ENCODE data around the gene FBXL2. TPM values are rescaled to one million over a fixed set of nuclear protein-coding genes. Genes with fewer than 3 reads are reported as not detected.
A peak's percentile ranks its signal among the peaks of the same experiment; 100 is the strongest.

The FBXL2 gene
- total and polyA plus RNA-seq, 2 of the 4 experiments (the other 2 are of a cell fraction), result 15.8 to 21.0 TPM

GRCh38 chr3:33315826-33316225, 38.6 kb downstream of the FBXL2 start:
- no peak overlapping the region for H4K91ac ChIP-seq (ENCODE audit: insufficient read depth, low read depth, low read length)
- 0 out of 2 replicates have a peak, but pooled peaks cover 2% of the 10 kb centered on the region for H4K20me1 ChIP-seq (ENCODE audit: insufficient read depth, low read length)
- H3K4me2 ChIP-seq (ENCODE audit: low read depth, low read length), result no peak overlapping the region
- no peak overlapping the region for H3K14ac ChIP-seq (replicated peaks; ENCODE audit: low read depth, low read length)
- no peak overlapping the region for H2BK20ac ChIP-seq (ENCODE audit: low read depth, low read length)
- H3K56ac ChIP-seq (ENCODE audit: extremely low read depth, insufficient read depth, low read length), result no peak overlapping the region
- no peak overlapping the region for H2BK120ac ChIP-seq (ENCODE audit: low read depth, low read length)
- TF ChIP-seq ELK1 (IDR thresholded peaks at IDR 0.05; ENCODE audit: borderline replicate concordance, low read depth, low read length) (no peak), CEBPB (IDR thresholded peaks at IDR 0.05; ENCODE audit: low read depth, low read length) (peak; percentile 19; the same call in 1 of the 2 replicates)
- no peak overlapping the region for H3K23ac ChIP-seq (ENCODE audit: low read depth, low read length)
- peaks cover 2% of the 10 kb centered on the region; the same call in 1 of the 2 replicates for H3K36me3 ChIP-seq (ENCODE audit: control insufficient read depth, insufficient read depth, low read length)
- H2AK9ac ChIP-seq (replicated peaks; ENCODE audit: low read depth, low read length, poor library complexity), result no peak overlapping the region
- ATAC-seq (ENCODE audit: low read depth) (no peak), DNase-seq (peak; percentile 73)
- no peak overlapping the region for H3K9ac ChIP-seq (ENCODE audit: low read depth, low read length)
- H2AK5ac ChIP-seq (ENCODE audit: low read depth, low read length), result peak overlapping the region; percentile 76; the same call in 1 of the 2 replicates
- no TSS peak for BruUV-seq (replicated peaks)
- no peaks in the 10 kb centered on the region for H3K27me3 ChIP-seq (ENCODE audit: control insufficient read depth, insufficient read depth, low read length)
- peak overlapping the region; percentile 65; the same call in 1 of the 2 replicates for H3K18ac ChIP-seq (ENCODE audit: low read depth, low read length)
- peaks cover 4% of the 10 kb centered on the region; the same call in 1 of the 2 replicates for H3K9me1 ChIP-seq (ENCODE audit: insufficient read depth, low read length)
- no peak overlapping the region for H2AFZ ChIP-seq (replicated peaks; ENCODE audit: low read length, poor library complexity)
- H3K27ac ChIP-seq (ENCODE audit: insufficient read depth, low read length), result no peak overlapping the region
- H2BK5ac ChIP-seq (ENCODE audit: low read depth, low read length, poor library complexity, severe bottlenecking), result peak overlapping the region; percentile 23
- dilution Hi-C loops (cut with HindIII; ENCODE audit: low sequenced_read_pairs, unreplicated experiment) (no loop called here), in situ Hi-C loops (cut with MboI; ENCODE audit: low sequenced_read_pairs) (loop anchor here (5.0 kb wide), 1 partner anchor 36 kb away; no protein-coding TSS in a partner anchor), intact Hi-C loops (cut with micrococcal nuclease) (loop anchor here (2.0 to 5.0 kb wide), 2 partner anchors 41 to 61 kb away; no protein-coding TSS in a partner anchor)
- ChIA-PET POLR2A (ENCODE audit: unreplicated experiment) (no interaction called here), CTCF (no interaction called here)
- no peak overlapping the region for H3K4ac ChIP-seq (ENCODE audit: low read depth, low read length)
- H2BK15ac ChIP-seq (ENCODE audit: low read depth, low read length), result no peak overlapping the region
- H3K4me3 ChIP-seq (ENCODE audit: insufficient read depth, low read depth, low read length), result no peak overlapping the region
- 0 out of 4 replicates have a peak overlapping the region, but pooled peaks of 1 of the 2 experiments have one; percentile 21 for H4K8ac ChIP-seq (ENCODE audit: low read depth in 2 of 2, low read length in 2 of 2)
- H3K4me1 ChIP-seq (ENCODE audit: control insufficient read depth, insufficient read depth, low read length), result peaks cover 6% of the 10 kb centered on the region; the same call in 1 of the 2 replicates
- no peak overlapping the region for H4K5ac ChIP-seq (ENCODE audit: low read depth, low read length)
- WGBS, 2 experiments (ENCODE audit: extremely low coverage in 2 of 2, insufficient read length in 1 of 2), result no CpG with 5 or more reads among the region's 2 CpGs
- peaks cover under 1% of the 10 kb centered on the region for H3K9me3 ChIP-seq (ENCODE audit: control insufficient read depth, insufficient read depth, low read length)
- peaks cover 9 to 25% of the 10 kb centered on the region in 2 experiments; a peak in 3 of 4 replicates for H3K79me1 ChIP-seq (ENCODE audit: low read depth in 1 of 2, low read length in 2 of 2)
